Hepatic stellate cell (primary cell): ENCODE results near the gene PRSS23.
"Not testable (repeated sequence)": the region's sequence is repeated elsewhere in the genome, so short reads cannot be mapped to it uniquely, and the experiment has no call there.

Experiments
- DNase-seq: peaks from one replicate; pipeline ENCODE4 v3.0.0; 2011; ENCODE audit warnings: low spot score

PRSS23 gene

DNA sequence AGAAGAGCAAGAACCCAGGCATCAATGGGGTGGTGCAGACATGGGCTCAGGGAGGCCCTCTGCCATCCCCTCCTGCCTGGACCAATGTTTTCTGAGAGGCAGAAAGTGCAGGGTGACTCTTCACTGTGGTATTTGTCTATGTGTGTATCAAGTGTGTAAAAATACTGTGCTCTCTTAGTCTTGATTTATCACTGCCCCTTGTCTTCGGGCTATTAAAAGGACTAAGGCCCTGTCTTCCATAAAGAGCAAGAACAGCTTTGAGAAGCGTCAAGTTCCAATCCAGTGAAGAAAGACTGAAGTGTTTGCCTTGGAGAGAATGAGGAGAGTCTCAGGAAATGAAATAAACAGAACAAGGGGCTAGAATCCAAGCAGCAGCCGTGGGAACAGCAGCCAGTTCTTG is 14.4 kb downstream of the PRSS23 start:
- peak; percentile 44 for DNase-seq

DNA sequence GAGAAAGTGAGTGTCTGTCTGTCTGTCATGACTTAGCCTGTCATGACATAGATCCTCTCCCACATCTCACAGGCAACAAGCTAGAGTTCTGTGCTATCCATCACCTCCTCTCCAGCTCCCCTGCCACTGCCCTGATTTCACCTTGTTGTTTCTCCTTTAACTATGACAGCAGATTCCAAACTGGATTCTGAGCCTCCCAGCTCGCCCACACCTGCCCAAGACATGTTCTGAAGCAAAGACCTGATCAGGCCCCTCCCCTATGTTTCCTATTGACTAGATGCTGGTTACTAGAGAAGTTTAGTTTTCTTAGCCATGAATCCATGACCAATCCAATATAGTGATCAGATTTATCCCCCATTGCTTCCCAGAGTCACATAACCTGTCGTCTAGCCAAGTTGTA is 15.4 kb downstream of the PRSS23 start:
- DNase-seq = no peak

DNA sequence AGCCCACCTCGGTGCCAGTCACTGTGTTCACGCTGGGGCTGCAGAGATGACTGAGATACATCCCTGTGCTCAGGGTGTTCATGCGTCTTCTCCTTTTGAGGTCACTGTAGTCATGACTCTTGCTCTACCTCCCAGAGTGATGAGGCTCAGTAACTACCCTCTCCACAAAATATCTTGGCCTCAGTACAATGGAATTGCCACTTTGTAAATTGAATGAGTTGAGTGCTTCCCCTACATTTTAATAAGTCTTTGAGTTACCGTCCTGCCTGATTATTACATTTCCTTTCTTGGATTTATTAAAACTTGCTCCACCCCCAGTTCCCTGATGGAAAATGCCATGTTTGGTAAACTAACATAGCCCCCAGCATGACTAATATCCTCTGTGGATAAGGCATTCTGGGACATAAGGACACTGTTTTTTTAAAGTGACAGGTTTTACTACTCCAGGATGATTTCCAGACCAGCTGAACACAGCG is 15.9 kb downstream of the PRSS23 start:
- peak; percentile 54 for DNase-seq

DNA sequence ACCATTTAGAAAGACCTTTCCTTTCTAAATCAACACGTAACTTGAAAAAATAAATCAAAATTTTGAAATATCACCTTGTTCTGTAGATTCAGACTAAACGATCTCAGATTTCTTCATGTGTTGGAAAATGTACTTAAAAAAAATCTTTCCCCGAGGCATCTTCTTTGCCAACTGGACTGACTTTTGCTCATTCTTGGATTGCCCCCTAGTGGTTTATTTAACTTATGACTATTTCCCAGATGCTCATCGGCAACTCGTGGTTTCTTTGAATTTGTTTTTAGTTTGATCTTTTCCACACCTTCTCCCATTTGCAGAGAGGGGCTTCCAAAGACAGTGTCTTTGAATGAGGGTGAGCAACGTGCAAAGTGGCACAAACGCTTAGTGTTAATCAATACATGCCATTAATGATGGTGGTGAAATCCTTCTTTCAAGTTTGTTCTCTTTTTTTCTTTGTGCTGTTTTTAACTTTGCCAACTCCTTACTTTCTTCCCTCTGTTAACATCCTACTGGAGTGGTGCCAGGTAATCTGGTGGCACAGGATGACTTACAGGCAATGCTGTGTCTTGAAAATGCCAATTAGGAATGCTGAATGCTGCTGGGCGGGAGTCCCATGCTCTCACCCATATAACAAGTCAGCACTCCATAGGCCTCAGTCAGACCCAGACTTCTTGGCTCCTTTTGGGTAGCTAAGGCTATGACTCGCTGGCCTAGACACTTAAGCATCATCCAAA is 18.3 kb downstream of the PRSS23 start:
- no peak for DNase-seq

DNA sequence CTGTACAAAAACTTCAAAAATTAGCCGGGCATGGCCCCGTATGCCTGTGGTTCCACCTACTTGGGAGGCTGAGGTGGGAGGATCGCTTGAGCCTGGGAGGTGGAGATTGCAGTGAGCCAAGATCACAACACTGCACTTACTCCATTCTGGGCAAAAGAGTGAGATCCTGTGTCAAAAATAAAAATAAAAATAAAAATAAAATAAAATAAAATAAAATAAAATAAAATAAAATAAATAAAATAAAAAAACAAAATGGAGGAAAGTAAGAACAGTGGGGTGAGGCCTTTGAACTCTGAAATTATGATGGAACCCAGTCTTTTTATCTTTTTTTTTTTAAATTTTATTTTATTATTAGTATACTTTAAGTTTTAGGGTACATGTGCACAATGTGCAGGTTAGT is 23.8 kb downstream of the PRSS23 start:
- not testable (repeated sequence) for DNase-seq

DNA sequence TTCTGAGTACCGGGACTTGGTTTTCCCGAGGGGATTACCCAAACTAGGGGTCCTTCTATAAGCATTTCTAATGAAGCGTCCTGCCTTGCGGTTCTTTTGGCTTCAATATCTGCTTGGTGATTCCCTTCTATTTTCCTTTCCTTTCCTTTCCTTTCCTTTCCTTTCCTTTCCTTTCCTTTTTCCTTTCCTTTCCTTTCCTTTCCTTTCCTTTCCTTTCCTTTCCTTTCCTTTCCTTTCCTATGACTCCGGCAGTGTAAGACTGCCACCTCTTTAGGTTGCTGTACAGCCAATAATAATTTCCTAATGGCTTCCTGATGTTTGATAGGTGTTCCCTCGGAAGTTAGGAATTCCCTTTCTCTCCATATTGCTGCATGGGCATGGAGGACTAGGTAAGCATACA is 34.0 kb downstream of the PRSS23 start:
- DNase-seq = not testable (repeated sequence)

DNA sequence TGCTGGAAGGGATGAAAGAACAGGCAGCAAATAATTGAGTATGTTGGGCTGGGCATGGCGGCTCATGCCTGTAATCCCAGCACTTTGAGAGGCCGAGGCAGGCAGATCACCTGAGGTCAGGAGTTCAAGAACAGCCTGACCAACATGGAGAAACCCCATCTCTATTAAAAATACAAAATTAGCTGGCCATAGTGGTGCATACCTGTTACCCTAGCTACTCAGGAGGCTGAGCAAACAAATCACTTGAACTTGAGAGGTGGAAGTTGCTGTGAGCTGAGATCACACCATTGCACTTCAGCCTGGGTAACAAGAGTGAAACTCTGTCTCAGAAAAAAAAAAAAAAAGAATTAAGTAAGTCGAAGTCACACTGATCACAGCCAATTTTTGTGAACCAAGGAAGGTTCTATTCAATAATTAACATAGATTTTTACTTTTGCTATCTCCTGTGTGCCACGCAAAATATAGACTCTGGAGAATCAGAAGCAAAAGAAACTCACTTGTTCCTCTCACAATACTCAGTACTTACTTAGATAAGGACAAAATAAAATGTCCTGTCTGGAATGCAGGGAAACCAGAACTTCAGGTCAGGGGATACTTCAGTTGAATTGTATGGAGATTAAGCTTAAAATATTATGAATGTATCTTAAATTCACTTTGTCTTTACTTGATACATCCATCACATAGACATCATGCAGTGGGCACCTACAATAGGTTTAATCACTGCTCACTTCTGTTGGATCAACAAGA is 44.6 kb downstream of the PRSS23 start:
- not testable (repeated sequence) for DNase-seq

DNA sequence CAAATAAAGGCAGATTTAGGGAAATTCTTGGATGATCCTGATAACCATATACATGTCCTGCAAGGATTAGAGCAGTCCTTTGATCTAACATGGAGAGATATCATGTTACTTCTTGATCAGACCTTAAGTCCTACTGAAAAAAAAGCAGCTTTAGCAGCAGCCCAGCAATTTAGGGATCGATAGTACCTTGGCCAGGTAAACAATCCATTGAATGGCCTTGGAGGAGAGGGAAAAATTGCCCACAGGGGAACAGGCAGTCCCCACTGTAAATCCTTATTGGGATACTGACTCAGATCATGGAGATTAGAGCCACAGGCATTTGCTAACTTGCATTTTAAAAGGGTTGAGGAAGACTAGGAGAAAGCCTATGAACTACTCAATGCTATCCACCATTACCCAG is 47.8 kb downstream of the PRSS23 start:
- no peak for DNase-seq

DNA sequence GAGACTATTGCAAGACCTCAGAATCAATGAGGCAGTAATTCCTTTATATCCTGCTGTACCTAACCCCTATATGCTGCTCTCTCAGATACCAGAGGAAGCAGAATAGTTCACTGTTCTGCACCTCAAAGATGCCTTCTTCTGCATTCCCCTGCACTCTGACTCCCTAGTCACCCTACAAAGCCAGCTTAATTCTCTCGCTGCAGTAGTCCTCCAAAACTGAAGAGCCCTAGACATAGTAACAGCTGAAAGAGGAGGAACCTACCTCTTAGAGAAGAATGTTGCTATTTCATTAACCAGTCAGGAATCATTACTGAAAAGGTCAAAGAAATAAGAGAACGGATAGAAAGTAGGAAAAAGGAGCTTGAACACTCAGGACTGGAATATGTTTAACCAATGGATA is 49.3 kb downstream of the PRSS23 start:
- no peak for DNase-seq
